GM12801 (cell line): ENCODE data around the gene CREB3.

ENCODE experiments used
- CTCF ChIP-seq: IDR thresholded peaks from one replicate; pipeline ENCODE4 v1.5.1; 2011; ENCODE audit warnings: control low read depth; ENCODE audit not compliant: insufficient read length; ENCODE audit errors: extremely low read depth

The CREB3 gene

GRCh38 chr9:35711501-35712428 is 20.7 kb upstream of the CREB3 start:
- TF ChIP-seq CTCF = no peak

GRCh38 chr9:35712762-35713400 is 19.6 kb upstream of the CREB3 start:
- no peak for TF ChIP-seq CTCF

GRCh38 chr9:35713578-35713977 is 18.9 kb upstream of the CREB3 start:
- no peak for TF ChIP-seq CTCF

GRCh38 chr9:35714123-35714522 is 18.3 kb upstream of the CREB3 start:
- no peak for TF ChIP-seq CTCF

- no peak for TF ChIP-seq CTCF
Measured at GRCh38 chr9:35714579-35715252, 17.8 kb upstream of the CREB3 start.

GRCh38 chr9:35716230-35716629 is 16.2 kb upstream of the CREB3 start:
- no peak for TF ChIP-seq CTCF

- TF ChIP-seq CTCF = no peak
Measured at GRCh38 chr9:35717132-35717870, 15.2 kb upstream of the CREB3 start.
